ENCODE results near the gene ST3GAL4. TPM values are rescaled to one million over a fixed set of nuclear protein-coding genes. Genes with fewer than 3 reads are reported as not detected.

The ST3GAL4 gene
- total RNA-seq, 1 donor from 2014 or later: 26.2 TPM

DNA sequence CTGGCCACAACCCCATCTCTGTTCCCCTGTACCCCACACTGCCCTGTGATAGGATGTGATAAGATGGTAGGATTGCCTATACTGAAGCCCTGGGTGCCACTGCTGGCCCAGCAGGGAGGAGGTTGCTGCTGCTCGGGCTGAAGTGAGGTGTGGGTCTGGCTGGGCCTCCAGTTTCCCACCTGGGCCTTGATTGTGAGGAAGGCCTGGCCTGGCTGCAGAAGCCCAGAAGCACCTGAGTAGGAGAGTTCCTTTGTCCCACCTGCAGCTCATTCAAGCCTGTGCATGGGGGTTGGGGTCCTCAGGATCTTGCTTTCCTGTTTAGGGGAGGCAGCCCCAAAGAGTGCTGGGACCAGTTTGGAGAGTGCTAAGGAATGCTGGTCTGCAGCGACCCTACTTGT is 3.3 kb downstream of the ST3GAL4 start:
- Histone ChIP-seq H3K27ac (no peak overlapping the region), H3K36me3 (no peaks in the 10 kb centered on the region), H3K4me3 (no peak overlapping the region), H3K4me1 (peaks cover 56% of the 10 kb centered on the region), H3K9me3 (no peaks in the 10 kb centered on the region), H3K27me3 (ENCODE audit: low read depth) (no peaks in the 10 kb centered on the region)
- DNase-seq (no peak), ATAC-seq (no peak)
- TF ChIP-seq, protein P1, sequence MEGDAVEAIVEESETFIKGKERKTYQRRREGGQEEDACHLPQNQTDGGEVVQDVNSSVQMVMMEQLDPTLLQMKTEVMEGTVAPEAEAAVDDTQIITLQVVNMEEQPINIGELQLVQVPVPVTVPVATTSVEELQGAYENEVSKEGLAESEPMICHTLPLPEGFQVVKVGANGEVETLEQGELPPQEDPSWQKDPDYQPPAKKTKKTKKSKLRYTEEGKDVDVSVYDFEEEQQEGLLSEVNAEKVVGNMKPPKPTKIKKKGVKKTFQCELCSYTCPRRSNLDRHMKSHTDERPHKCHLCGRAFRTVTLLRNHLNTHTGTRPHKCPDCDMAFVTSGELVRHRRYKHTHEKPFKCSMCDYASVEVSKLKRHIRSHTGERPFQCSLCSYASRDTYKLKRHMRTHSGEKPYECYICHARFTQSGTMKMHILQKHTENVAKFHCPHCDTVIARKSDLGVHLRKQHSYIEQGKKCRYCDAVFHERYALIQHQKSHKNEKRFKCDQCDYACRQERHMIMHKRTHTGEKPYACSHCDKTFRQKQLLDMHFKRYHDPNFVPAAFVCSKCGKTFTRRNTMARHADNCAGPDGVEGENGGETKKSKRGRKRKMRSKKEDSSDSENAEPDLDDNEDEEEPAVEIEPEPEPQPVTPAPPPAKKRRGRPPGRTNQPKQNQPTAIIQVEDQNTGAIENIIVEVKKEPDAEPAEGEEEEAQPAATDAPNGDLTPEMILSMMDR (IDR thresholded peaks at IDR 0.05): no peak
- intact Hi-C loops (cut with DNase I): no loop called here

DNA sequence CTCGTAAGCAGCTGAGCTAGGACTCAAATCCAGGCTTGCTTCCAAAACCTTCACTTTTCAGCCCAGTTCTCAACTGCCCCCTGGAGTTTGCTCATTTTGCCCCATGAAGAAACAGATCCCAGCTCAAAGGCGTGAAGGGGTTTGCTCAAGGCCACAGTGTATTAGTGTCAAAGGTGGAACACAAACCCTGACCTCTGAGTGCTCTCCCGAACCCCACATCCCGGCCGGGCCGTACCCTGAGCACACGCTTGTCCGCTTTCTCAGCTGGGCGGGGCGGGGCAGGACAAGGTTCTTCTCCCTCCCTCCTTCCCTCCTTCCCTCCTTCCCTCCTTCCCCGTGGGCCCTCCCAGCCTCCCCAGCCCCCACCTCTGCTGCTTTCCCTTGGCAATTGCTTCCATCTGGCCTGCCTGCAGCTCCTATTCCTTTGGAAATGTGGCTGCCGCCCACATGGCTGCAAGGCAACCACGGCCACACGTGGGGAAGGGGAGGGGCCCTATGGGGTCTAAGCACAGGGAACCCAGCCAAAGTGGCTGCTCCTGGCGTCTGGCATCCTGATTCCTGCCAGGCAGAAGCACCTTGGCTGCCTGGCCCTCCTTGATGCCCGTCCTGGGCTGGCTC is 4.1 kb downstream of the ST3GAL4 start:
- intact Hi-C loops (cut with DNase I): no loop called here
- Histone ChIP-seq H3K4me1 (peaks cover 48% of the 10 kb centered on the region), H3K4me3 (no peak overlapping the region), H3K9me3 (no peaks in the 10 kb centered on the region), H3K36me3 (no peaks in the 10 kb centered on the region), H3K27ac (no peak overlapping the region), H3K27me3 (ENCODE audit: low read depth) (no peaks in the 10 kb centered on the region)
- ATAC-seq (peak; percentile 1 to 7), DNase-seq (no peak)
- TF ChIP-seq, protein P1 (IDR thresholded peaks at IDR 0.05): no peak

DNA sequence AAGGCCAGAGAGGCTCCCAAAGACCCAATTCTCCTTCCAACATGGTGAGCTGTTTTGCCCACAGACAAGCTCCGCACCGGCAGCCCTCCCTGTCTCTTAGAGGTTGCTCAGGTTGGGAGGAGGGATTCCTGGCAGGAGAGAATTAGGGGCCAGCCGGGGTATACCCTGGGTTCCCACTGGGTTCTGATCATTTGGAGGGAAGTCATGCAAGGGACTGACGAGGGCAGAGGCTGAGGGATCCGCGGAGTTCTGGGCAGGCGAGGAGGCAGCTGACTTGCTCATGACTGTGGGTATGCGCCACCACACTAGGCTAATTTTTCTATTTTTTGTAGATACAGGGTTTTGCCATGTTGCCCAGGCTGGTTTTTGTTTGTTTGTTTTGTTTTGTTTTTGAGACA is 4.6 kb downstream of the ST3GAL4 start:
- no peaks in the 10 kb centered on the region for H3K36me3 ChIP-seq
- H3K27ac ChIP-seq: no peak overlapping the region
- H3K9me3 ChIP-seq: no peaks in the 10 kb centered on the region
- no peak for DNase-seq
- no peak for ATAC-seq
- H3K27me3 ChIP-seq (ENCODE audit: low read depth): no peaks in the 10 kb centered on the region
- peaks cover 45% of the 10 kb centered on the region for H3K4me1 ChIP-seq
- TF ChIP-seq, protein P1 (IDR thresholded peaks at IDR 0.05): no peak
- H3K4me3 ChIP-seq: no peak overlapping the region
- intact Hi-C loops (cut with DNase I): no loop called here

GRCh38 chr11:126361400-126361799 is 5.9 kb downstream of the ST3GAL4 start:
- no peak for ATAC-seq
- no peaks in the 10 kb centered on the region for H3K27me3 ChIP-seq (ENCODE audit: low read depth)
- H3K9me3 ChIP-seq: no peaks in the 10 kb centered on the region
- no peak overlapping the region for H3K27ac ChIP-seq
- no peak for DNase-seq
- peaks cover 53% of the 10 kb centered on the region for H3K4me1 ChIP-seq
- H3K4me3 ChIP-seq: no peak overlapping the region
- TF ChIP-seq, protein P1 (IDR thresholded peaks at IDR 0.05): no peak
- intact Hi-C loops (cut with DNase I): no loop called here
- H3K36me3 ChIP-seq: no peaks in the 10 kb centered on the region

GRCh38 chr11:126362879-126363655 is 7.6 kb downstream of the ST3GAL4 start:
- H3K27me3 ChIP-seq (ENCODE audit: low read depth): no peaks in the 10 kb centered on the region
- H3K36me3 ChIP-seq: no peaks in the 10 kb centered on the region
- ATAC-seq (no peak), DNase-seq (no peak)
- H3K9me3 ChIP-seq: no peaks in the 10 kb centered on the region
- TF ChIP-seq, protein P1 (IDR thresholded peaks at IDR 0.05): no peak
- peaks cover 40% of the 10 kb centered on the region for H3K4me1 ChIP-seq
- no peak overlapping the region for H3K4me3 ChIP-seq
- intact Hi-C loops (cut with DNase I): no loop called here
- H3K27ac ChIP-seq: no peak overlapping the region
